Retinal pigment epithelial cell (primary cell): ENCODE measurements around the gene NAP1L4.

ENCODE experiments used
- DNase-seq: peaks from one replicate; pipeline ENCODE4 v3.0.0-alpha.2; 2010; ENCODE audit warnings: low read depth
- H3K4me3 ChIP-seq: 2 replicates; pipeline ENCODE4 v1.5.1; 2011; ENCODE audit warnings: mild to moderate bottlenecking, low read length, control low read depth, moderate library complexity
- TF ChIP-seq, protein P1 (sequence below): conservative IDR thresholded peaks from 2 replicates; pipeline ENCODE4 v1.5.1; 2011; ENCODE audit warnings: low read depth, low read length, control low read depth, inconsistent platforms

Gene NAP1L4

DNA sequence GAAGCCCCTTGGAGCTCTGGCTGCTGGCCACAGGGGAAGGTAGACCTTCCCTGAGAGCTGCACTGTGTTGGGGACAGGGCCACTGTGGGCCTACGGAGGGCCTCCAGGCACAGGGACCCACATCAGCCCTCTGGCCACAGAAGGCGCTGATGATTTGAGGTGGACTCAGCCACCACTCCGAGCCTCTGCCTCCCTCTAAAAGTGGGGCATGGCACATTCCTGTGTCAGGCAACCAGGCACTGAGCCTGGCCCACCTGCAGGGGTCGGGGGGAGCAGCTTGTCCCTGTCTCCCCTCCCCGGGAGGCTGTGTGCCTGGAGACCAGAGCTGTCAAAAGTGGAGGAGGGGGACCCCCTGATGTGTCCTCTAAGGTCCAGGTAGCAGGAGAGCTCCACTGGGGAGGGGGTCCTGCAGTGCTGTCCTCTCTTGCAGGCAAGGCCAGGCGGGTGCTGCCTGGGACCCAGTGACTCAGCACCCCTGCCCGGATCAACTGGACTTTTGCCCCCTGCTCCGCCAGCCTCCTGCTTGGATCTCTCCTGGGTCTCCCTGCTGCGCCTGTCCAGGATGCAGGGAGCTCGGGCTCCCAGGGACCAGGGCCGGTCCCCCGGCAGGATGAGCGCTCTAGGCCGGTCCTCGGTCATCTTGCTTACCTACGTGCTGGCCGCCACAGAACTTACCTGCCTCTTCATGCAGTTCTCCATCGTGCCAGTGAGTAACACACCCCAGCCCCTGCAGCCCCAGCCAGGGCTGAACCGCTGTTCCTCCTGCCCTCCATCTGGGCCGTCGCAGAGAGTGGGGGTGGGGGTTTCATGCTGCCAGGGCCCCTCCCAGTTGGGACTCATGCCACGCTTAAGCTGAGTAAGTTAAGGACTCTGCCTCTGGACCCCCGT lies 89.1 kb downstream of the NAP1L4 start:
- TF ChIP-seq, protein P1, sequence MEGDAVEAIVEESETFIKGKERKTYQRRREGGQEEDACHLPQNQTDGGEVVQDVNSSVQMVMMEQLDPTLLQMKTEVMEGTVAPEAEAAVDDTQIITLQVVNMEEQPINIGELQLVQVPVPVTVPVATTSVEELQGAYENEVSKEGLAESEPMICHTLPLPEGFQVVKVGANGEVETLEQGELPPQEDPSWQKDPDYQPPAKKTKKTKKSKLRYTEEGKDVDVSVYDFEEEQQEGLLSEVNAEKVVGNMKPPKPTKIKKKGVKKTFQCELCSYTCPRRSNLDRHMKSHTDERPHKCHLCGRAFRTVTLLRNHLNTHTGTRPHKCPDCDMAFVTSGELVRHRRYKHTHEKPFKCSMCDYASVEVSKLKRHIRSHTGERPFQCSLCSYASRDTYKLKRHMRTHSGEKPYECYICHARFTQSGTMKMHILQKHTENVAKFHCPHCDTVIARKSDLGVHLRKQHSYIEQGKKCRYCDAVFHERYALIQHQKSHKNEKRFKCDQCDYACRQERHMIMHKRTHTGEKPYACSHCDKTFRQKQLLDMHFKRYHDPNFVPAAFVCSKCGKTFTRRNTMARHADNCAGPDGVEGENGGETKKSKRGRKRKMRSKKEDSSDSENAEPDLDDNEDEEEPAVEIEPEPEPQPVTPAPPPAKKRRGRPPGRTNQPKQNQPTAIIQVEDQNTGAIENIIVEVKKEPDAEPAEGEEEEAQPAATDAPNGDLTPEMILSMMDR, result no peak
- no peak for DNase-seq
- peak overlapping the region; percentile 52 for H3K4me3 ChIP-seq

DNA sequence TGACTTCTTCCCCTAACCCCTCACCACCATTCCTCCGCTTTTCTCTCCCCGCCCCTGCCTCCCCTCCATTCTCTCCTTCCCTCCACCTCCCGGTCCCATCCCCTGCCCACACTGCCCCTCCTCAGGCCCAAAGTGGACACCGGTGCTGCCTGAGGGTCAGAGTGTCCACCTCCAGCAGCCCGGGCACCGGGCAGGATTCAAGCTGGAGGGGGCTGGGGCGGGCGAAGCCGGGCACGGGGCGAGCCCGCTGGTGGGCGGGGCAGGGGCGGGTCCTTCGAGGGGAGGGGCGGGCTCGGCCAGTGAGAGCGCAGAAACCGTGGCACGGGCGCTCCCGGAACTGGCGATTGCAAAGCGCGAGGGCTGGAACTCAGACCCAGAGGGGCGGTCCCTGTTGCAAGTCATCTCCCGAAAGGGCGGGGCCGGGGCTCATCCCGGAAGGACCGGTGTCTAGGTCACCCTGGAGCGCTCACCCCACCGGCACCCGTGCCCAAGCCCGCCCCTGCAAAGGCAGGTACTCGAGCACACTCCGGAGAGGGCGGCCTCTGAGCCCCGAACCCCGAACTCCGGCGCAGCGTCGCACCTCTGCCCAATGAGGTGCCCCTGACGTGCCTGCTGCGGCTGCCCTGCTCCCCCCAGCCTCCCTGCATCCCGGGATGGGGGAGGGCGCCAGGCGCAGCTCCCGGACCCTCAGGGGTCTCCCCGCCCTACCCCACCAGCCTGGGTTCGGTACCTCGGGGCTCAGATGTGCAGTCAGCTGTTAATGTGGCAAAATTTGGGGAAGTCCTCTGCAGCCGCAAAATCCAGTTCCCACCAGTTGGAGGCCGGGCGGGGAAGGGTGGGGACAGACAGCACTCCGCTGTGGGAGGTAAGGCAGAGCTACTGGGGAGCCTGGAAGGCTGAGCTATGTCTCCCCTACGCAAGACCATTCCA lies 90.0 kb downstream of the NAP1L4 start:
- H3K4me3 ChIP-seq, result peak overlapping the region; percentile 52
- peak; percentile 42 for DNase-seq
- TF ChIP-seq, protein P1, result no peak

GRCh38 chr11:2901196-2901796 lies 90.8 kb downstream of the NAP1L4 start:
- no peak for DNase-seq
- TF ChIP-seq, protein P1, result no peak
- peak overlapping the region; percentile 45 for H3K4me3 ChIP-seq

DNA sequence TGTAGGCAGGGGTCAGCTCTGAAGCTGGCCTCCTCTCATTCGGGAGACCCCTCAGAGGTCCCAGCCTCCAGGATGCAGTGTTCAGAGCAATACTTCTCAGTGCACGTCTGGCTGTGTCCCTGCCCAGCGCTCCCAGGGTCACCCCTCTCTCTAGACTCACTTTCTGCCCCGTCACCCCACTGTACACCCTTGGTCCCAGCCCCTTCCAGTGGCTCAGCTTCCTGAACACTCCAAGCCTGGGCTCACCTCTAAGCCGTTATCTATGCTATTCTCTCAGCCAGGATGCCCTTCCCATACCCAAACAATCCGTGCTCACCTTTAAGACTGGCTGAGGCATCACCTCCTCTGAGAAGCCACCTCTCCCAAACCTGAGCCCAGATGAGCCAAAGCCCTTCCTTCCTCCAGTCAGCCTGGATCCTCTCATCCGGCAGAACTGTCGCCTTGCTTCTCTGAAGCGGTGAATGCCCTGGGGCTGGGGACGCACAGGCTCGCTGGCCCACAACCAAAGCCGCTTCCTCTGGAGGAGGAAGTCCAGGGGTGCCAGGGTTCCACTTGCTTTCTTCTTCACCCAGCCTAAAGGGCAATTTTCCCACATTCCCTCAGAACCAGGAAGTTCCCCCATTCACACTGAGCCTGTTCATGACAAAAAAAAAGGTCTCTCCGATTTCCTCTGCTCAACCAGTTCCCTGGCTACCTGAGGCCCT lies 92.9 kb downstream of the NAP1L4 start:
- TF ChIP-seq, protein P1, result no peak
- H3K4me3 ChIP-seq, result no peak overlapping the region
- DNase-seq, result no peak

GRCh38 chr11:2898366-2899079 lies 93.6 kb downstream of the NAP1L4 start:
- TF ChIP-seq, protein P1, result no peak
- DNase-seq, result peak; percentile 66
- H3K4me3 ChIP-seq, result no peak overlapping the region

GRCh38 chr11:2897048-2897447 lies 95.1 kb downstream of the NAP1L4 start:
- H3K4me3 ChIP-seq, result no peak overlapping the region
- no peak for DNase-seq
- TF ChIP-seq, protein P1, result no peak
